SK-N-MC (cell line): Measurements from ENCODE around the gene TMOD1.

ENCODE experiments used
- EZH2 ChIP-seq: fragments of 200-600 bp; sonication (generic); IDR thresholded peaks from one replicate; pipeline ENCODE4 v1.6.1; 2017; ENCODE audit warnings: antibody characterized with exemption
- POLR2AphosphoS5 ChIP-seq: IDR thresholded peaks from 2 replicates; pipeline ENCODE4 v1.6.1; 2012; ENCODE audit warnings: mild to moderate bottlenecking, low read depth, low read length, borderline replicate concordance

DNA sequence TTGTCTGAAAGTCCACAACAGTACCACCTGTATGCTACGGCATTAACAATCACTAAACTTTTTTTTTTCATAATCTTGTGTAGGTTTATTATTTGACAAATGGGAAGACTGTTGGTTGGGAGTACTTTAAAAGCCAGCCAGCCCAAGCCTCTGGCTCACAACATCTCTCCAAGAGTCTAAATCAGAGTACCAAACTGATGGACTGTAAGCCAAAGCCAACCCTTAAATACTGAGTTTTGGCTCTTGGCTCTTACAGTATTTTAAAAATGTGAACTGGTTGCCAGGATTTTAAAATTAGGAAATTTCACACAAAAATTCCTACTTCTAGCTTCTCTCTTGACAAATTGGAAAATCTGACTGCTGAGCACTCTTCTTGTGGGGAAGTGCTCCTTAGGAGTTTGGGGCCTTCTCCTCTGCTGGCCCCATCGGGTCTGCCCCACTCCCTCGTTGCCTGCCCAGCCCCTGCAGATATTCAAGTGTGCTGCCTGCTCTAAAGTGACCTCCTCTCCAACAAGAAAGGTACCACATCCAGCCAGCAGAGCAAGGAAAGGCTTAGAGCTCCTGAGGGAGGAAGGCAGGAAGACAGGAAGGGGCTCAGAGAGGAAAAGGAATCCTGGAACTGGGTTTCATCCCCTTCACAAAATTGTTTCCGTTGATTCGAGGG lies 21.8 kb upstream of the TMOD1 start:
- TF ChIP-seq POLR2AphosphoS5 (no peak), EZH2 (no peak)
